H9 (cell line): ENCODE measurements around the gene MOB3A. TPM values are rescaled to one million over a fixed set of nuclear protein-coding genes. Genes with fewer than 3 reads are reported as not detected.

ENCODE experiments used
- DNase-seq: peaks from one replicate; pipeline ENCODE4 v3.0.0-alpha.2; 2017
- H2AFZ ChIP-seq: one replicate; pipeline ENCODE4 v1.6.1; 2013; ENCODE audit warnings: mild to moderate bottlenecking, low read length, control low read depth, moderate library complexity
- H2AK5ac ChIP-seq: 2 replicates; pipeline ENCODE4 v1.6.1; 2013; ENCODE audit warnings: low read length, control low read depth, mixed read lengths; ENCODE audit not compliant: insufficient read length
- H2BK120ac ChIP-seq: one replicate; pipeline ENCODE4 v1.6.1; 2013; ENCODE audit warnings: low read depth, mild to moderate bottlenecking, low read length, control low read depth, inconsistent platforms; ENCODE audit not compliant: poor library complexity, severe bottlenecking
- H2BK12ac ChIP-seq: 2 replicates; pipeline ENCODE4 v1.6.1; 2013; ENCODE audit warnings: low read length, control low read depth, mixed read lengths, low read depth; ENCODE audit not compliant: insufficient read length
- H2BK15ac ChIP-seq: 2 replicates; pipeline ENCODE4 v1.6.1; 2013; ENCODE audit warnings: low read depth, low read length, control low read depth
- H2BK20ac ChIP-seq: one replicate; pipeline ENCODE4 v1.6.1; 2013; ENCODE audit warnings: low read depth, mild to moderate bottlenecking, low read length, control low read depth, inconsistent platforms; ENCODE audit not compliant: poor library complexity, severe bottlenecking
- H2BK5ac ChIP-seq: 2 replicates; pipeline ENCODE4 v1.6.1; 2013; ENCODE audit warnings: low read length, control low read depth, mixed read lengths; ENCODE audit not compliant: insufficient read length
- H3K14ac ChIP-seq: 2 replicates; pipeline ENCODE4 v1.6.1; 2013; ENCODE audit warnings: low read length, control low read depth; ENCODE audit not compliant: insufficient read depth
- H3K18ac ChIP-seq: 2 replicates; pipeline ENCODE4 v1.6.1; 2013; ENCODE audit warnings: low read depth, mild to moderate bottlenecking, mixed read lengths, low read length, control low read depth; ENCODE audit not compliant: insufficient read length
- H3K23ac ChIP-seq: 2 replicates; pipeline ENCODE4 v1.6.1; 2013; ENCODE audit warnings: low read length, control low read depth, mixed read lengths, low read depth; ENCODE audit not compliant: insufficient read length
- H3K23me2 ChIP-seq: 2 replicates; pipeline ENCODE4 v1.6.1; 2013; ENCODE audit warnings: low read depth, mild to moderate bottlenecking, mixed read lengths, low read length, control low read depth; ENCODE audit not compliant: insufficient read length, poor library complexity, severe bottlenecking
- H3K27ac ChIP-seq: 2 replicates; pipeline ENCODE4 v1.5.1; 2013; ENCODE audit warnings: low read length, control low read depth, mixed read lengths, low read depth; ENCODE audit not compliant: insufficient read length
- H3K27me3 ChIP-seq: 2 replicates; pipeline ENCODE4 v1.6.1; 2013; ENCODE audit warnings: low read length, control low read depth, inconsistent platforms; ENCODE audit not compliant: insufficient read depth
- H3K4ac ChIP-seq: 2 replicates; pipeline ENCODE4 v1.6.1; 2013; ENCODE audit warnings: low read depth, mild to moderate bottlenecking, control low read depth, inconsistent platforms, low read length, moderate library complexity
- H3K4me1 ChIP-seq: 2 replicates; pipeline ENCODE4 v1.6.1; 2013; ENCODE audit warnings: low read length, control low read depth, inconsistent platforms; ENCODE audit not compliant: insufficient read depth
- H3K4me2 ChIP-seq: 2 replicates; pipeline ENCODE4 v1.6.1; 2013; ENCODE audit warnings: low read length, control low read depth, mixed read lengths; ENCODE audit not compliant: insufficient read length, insufficient read depth
- H3K56ac ChIP-seq: 2 replicates; pipeline ENCODE4 v1.6.1; 2013; ENCODE audit warnings: low read depth, mild to moderate bottlenecking, mixed read lengths, low read length, control low read depth; ENCODE audit not compliant: insufficient read length
- H3K79me1 ChIP-seq: 2 replicates; pipeline ENCODE4 v1.6.1; 2013; ENCODE audit warnings: low read depth, mild to moderate bottlenecking, moderate library complexity, low read length, control low read depth, inconsistent platforms; ENCODE audit not compliant: insufficient read depth, poor library complexity, severe bottlenecking
- H3K79me2 ChIP-seq: 2 replicates; pipeline ENCODE4 v1.6.1; 2013; ENCODE audit warnings: low read length, control low read depth, inconsistent platforms; ENCODE audit not compliant: insufficient read depth
- H3K9ac ChIP-seq: 2 replicates; pipeline ENCODE4 v1.6.1; 2013; ENCODE audit warnings: low read length, control low read depth, mixed read lengths; ENCODE audit not compliant: insufficient read length; ENCODE audit errors: extremely low read depth
- H3K9me3 ChIP-seq: one replicate; pipeline ENCODE4 v1.6.1; 2013; ENCODE audit warnings: low read depth, low read length, inconsistent platforms; ENCODE audit not compliant: control insufficient read depth
- H3T11ph ChIP-seq: one replicate; pipeline ENCODE4 v1.6.1; 2013; ENCODE audit warnings: mild to moderate bottlenecking, low read length, control low read depth, inconsistent platforms
- H4K20me1 ChIP-seq: one replicate; pipeline ENCODE4 v1.6.1; 2013; ENCODE audit not compliant: control insufficient read depth, insufficient read length, insufficient read depth
- H4K5ac ChIP-seq: 2 replicates; pipeline ENCODE4 v1.6.1; 2013; ENCODE audit warnings: low read depth, mild to moderate bottlenecking, mixed read lengths, low read length, control low read depth; ENCODE audit not compliant: insufficient read length
- H4K8ac ChIP-seq: replicated peaks from 2 replicates; pipeline ENCODE4 v1.6.1; 2013; ENCODE audit warnings: low read length, control low read depth, mixed read lengths, low read depth; ENCODE audit not compliant: insufficient read length
- H4K91ac ChIP-seq: 2 replicates; pipeline ENCODE4 v1.6.1; 2013; ENCODE audit warnings: low read depth, mild to moderate bottlenecking, moderate library complexity, mixed read lengths, low read length, control low read depth; ENCODE audit not compliant: insufficient read length
- H3K27ac Mint-ChIP-seq, 3 experiments: 2 replicates in 2 of 3; 3 replicates in 1 of 3; pipeline ENCODE4 v1.8.0; 2020 to 2021; ENCODE audit warnings: mixed read lengths in 3 of 3, mild to moderate bottlenecking in 1 of 3, moderate library complexity in 1 of 3
- H3K27me3 Mint-ChIP-seq: 2 replicates; pipeline ENCODE4 v1.8.0; 2021; ENCODE audit warnings: low read depth, mild to moderate bottlenecking, moderate library complexity, mixed read lengths
- H3K36me3 Mint-ChIP-seq, 3 experiments: 2 replicates in 2 of 3; 3 replicates in 1 of 3; pipeline ENCODE4 v1.8.0; 2020 to 2021; ENCODE audit warnings: low read depth in 3 of 3, mixed read lengths in 3 of 3; ENCODE audit not compliant: insufficient read depth in 1 of 3
- H3K4me1 Mint-ChIP-seq, 2 experiments: 2 replicates each; pipeline ENCODE4 v1.8.0; 2020; ENCODE audit warnings: mixed read lengths in 2 of 2
- H3K4me3 Mint-ChIP-seq, 2 experiments: 2 replicates in 1 of 2; 3 replicates in 1 of 2; pipeline ENCODE4 v1.8.0; 2020 to 2021; ENCODE audit warnings: mild to moderate bottlenecking in 2 of 2, mixed read lengths in 2 of 2, moderate library complexity in 1 of 2
- H3K9me3 Mint-ChIP-seq, 2 experiments: 2 replicates in 1 of 2; 3 replicates in 1 of 2; pipeline ENCODE4 v1.8.0; 2020; ENCODE audit warnings: mild to moderate bottlenecking in 2 of 2, mixed read lengths in 2 of 2, moderate library complexity in 1 of 2
- CTCF ChIP-seq: fragments of 200-600 bp; sonication (generic); conservative IDR thresholded peaks from 3 replicates; pipeline ENCODE4 v1.8.0; 2021; ENCODE audit warnings: antibody characterized with exemption, mild to moderate bottlenecking
- WGBS: extraction: QIAGEN DNeasy Blood & Tissue Kit; methylation state at CpG from one replicate; pipeline ENCODE4 v1.1.7; 2013; ENCODE audit warnings: missing lambda C conversion rate, low lambda C conversion rate, mixed read lengths; ENCODE audit not compliant: insufficient read length; ENCODE audit errors: extremely low coverage; 5-methylcytosine and 5-hydroxymethylcytosine counted together
- total RNA-seq: library from RNA; stranded (reverse); gene quantifications from 2 replicates; pipeline ENCODE4 v1.2.1, GENCODE V29; 2021

MOB3A gene
- total RNA-seq, 1 experiment from 2014 or later, result 11.5 TPM

- Mint-ChIP-seq H3K36me3 (peaks cover 42 to 77% (median 73%) of the 10 kb centered on the region in 3 experiments), H3K9me3 (no peaks in the 10 kb centered on the region), H3K27ac (no peak overlapping the region), H3K27me3 (no peaks in the 10 kb centered on the region; the same call in 1 of the 2 replicates), H3K4me1 (no peaks in the 10 kb centered on the region), H3K4me3 (no peak overlapping the region)
- Histone ChIP-seq H3K4ac (no peak overlapping the region), H2AK5ac (no peak overlapping the region), H4K8ac (no peak overlapping the region), H2BK120ac (no peak overlapping the region), H3K4me2 (no peak overlapping the region), H4K91ac (no peak overlapping the region), H4K5ac (no peak overlapping the region), H3K4me1 (no peaks in the 10 kb centered on the region), H3K27ac (no peak overlapping the region), H3K9me3 (no peaks in the 10 kb centered on the region), H2BK5ac (no peak overlapping the region), H3K18ac (no peak overlapping the region), H3K79me2 (no peaks in the 10 kb centered on the region), H2AFZ (no peak overlapping the region), H3K56ac (no peak overlapping the region), H4K20me1 (no peaks in the 10 kb centered on the region), H3K23ac (no peak overlapping the region), H3T11ph (no peak overlapping the region), H3K27me3 (no peaks in the 10 kb centered on the region), H3K23me2 (no peaks in the 10 kb centered on the region), H2BK15ac (no peak overlapping the region), H3K79me1 (no peaks in the 10 kb centered on the region), H3K9ac (no peak overlapping the region), H2BK12ac (no peak overlapping the region), H3K14ac (no peak overlapping the region), H2BK20ac (no peak overlapping the region)
- no CpG with 5 or more reads among the region's 25 CpGs for WGBS
- no peak for TF ChIP-seq CTCF
- no peak for DNase-seq
These were observed 19.2 kb upstream of the MOB3A start for GRCh38 chr19:2115324-2115723.
